Measurements from ENCODE around the gene CREG2. TPM values are rescaled to one million over a fixed set of nuclear protein-coding genes. Genes with fewer than 3 reads are reported as not detected.
A peak's percentile ranks its signal among the peaks of the same experiment; 100 is the strongest.

Gene CREG2
- total RNA-seq, 6 experiments from 2014 or later: not detected

GRCh38 chr2:101331202-101331601 is 56.1 kb downstream of the CREG2 start:
- no peaks in the 10 kb centered on the region for H3K27me3 Mint-ChIP-seq (ENCODE audit: insufficient read depth)
- H3K9me3 Mint-ChIP-seq: no peaks in the 10 kb centered on the region
- no peaks in the 10 kb centered on the region for H3K36me3 Mint-ChIP-seq (ENCODE audit: low read depth)
- no peak overlapping the region for H3K27ac Mint-ChIP-seq
- no peaks in the 10 kb centered on the region for H3K4me1 Mint-ChIP-seq (ENCODE audit: low read depth)
- no peak overlapping the region for H3K4me3 Mint-ChIP-seq
- DNase-seq: no peak
- TF ChIP-seq CTCF (IDR thresholded peaks at IDR 0.05): no peak

GRCh38 chr2:101330253-101330933 is 56.9 kb downstream of the CREG2 start:
- no peaks in the 10 kb centered on the region for H3K27me3 Mint-ChIP-seq (ENCODE audit: insufficient read depth)
- no peak for DNase-seq
- H3K4me3 Mint-ChIP-seq: no peak overlapping the region
- no peak overlapping the region for H3K27ac Mint-ChIP-seq
- no peaks in the 10 kb centered on the region for H3K4me1 Mint-ChIP-seq (ENCODE audit: low read depth)
- H3K36me3 Mint-ChIP-seq (ENCODE audit: low read depth): no peaks in the 10 kb centered on the region
- H3K9me3 Mint-ChIP-seq: no peaks in the 10 kb centered on the region
- TF ChIP-seq CTCF (IDR thresholded peaks at IDR 0.05): no peak

GRCh38 chr2:101329026-101329425 is 58.3 kb downstream of the CREG2 start:
- no peaks in the 10 kb centered on the region for H3K4me1 Mint-ChIP-seq (ENCODE audit: low read depth)
- DNase-seq: no peak
- H3K27ac Mint-ChIP-seq: no peak overlapping the region
- no peaks in the 10 kb centered on the region for H3K27me3 Mint-ChIP-seq (ENCODE audit: insufficient read depth)
- no peak overlapping the region for H3K4me3 Mint-ChIP-seq
- no peak for TF ChIP-seq CTCF (IDR thresholded peaks at IDR 0.05)
- no peaks in the 10 kb centered on the region for H3K9me3 Mint-ChIP-seq
- no peaks in the 10 kb centered on the region for H3K36me3 Mint-ChIP-seq (ENCODE audit: low read depth)

- DNase-seq: peak; percentile 36
- H3K9me3 Mint-ChIP-seq: no peaks in the 10 kb centered on the region
- no peaks in the 10 kb centered on the region for H3K4me1 Mint-ChIP-seq (ENCODE audit: low read depth)
- no peak overlapping the region for H3K4me3 Mint-ChIP-seq
- no peak for TF ChIP-seq CTCF (IDR thresholded peaks at IDR 0.05)
- no peaks in the 10 kb centered on the region for H3K27me3 Mint-ChIP-seq (ENCODE audit: insufficient read depth)
- H3K27ac Mint-ChIP-seq: no peak overlapping the region
- H3K36me3 Mint-ChIP-seq (ENCODE audit: low read depth): no peaks in the 10 kb centered on the region
Measured at GRCh38 chr2:101328474-101329007, 58.8 kb downstream of the CREG2 start.

GRCh38 chr2:101327863-101328394 is 59.4 kb downstream of the CREG2 start:
- Mint-ChIP-seq H3K4me3 (no peak overlapping the region), H3K9me3 (no peaks in the 10 kb centered on the region)

More at GRCh38 chr2:101327863-101328394, 59.4 kb downstream of the CREG2 start:
- Mint-ChIP-seq H3K27ac (no peak overlapping the region), H3K4me1 (ENCODE audit: low read depth) (no peaks in the 10 kb centered on the region), H3K27me3 (ENCODE audit: insufficient read depth) (no peaks in the 10 kb centered on the region), H3K36me3 (ENCODE audit: low read depth) (no peaks in the 10 kb centered on the region)
- no peak for TF ChIP-seq CTCF (IDR thresholded peaks at IDR 0.05)
- no peak for DNase-seq

Data from HFFc6 (cell line).